Right lobe of liver (tissue), 4 donors: Measurements from ENCODE around the gene VGLL4.

ENCODE experiments used
- POLR2A ChIP-seq: fragments of 450-650 bp; IDR thresholded peaks from one replicate; pipeline ENCODE4 v1.6.1; 2017; ENCODE audit warnings: antibody characterized with exemption, mild to moderate bottlenecking
- TF ChIP-seq, protein P1 (sequence below), 4 donors: fragments of 200-600 bp in 3 of 4; fragments of 450-650 bp in 1 of 4; IDR thresholded peaks; one replicate each; pipeline versions ENCODE4 v1.5.1 to v1.8.0; 2016 to 2022; ENCODE audit warnings: antibody characterized with exemption in 4 of 4, mild to moderate bottlenecking in 2 of 4
- donor health status: DM: no; HTN: no; CAD: no.
- donor health status: DM: no; HTN: no; CAD: no.
- donor health status: DM: no; HTN: yes; CAD: no.

DNA sequence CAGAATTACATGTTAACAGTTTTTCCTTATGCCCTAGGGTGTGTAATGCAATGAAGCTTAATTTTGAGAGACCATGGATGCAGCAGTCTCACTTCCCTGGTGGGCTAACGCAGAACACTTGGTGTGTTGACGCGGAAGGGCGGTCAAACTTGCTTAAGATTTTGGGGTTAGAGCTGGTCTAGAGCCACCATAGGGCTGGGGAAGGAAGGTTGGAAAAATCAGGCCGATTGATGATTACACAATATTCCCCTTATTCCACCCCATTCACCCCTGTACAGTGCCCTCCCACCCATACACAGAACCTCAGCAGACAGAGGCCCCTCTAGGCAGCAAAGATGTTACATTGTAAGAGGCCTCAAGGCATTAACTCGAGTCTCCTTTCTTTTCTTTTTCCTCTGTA is 24.3 kb downstream of the VGLL4 start:
- TF ChIP-seq, protein P1, sequence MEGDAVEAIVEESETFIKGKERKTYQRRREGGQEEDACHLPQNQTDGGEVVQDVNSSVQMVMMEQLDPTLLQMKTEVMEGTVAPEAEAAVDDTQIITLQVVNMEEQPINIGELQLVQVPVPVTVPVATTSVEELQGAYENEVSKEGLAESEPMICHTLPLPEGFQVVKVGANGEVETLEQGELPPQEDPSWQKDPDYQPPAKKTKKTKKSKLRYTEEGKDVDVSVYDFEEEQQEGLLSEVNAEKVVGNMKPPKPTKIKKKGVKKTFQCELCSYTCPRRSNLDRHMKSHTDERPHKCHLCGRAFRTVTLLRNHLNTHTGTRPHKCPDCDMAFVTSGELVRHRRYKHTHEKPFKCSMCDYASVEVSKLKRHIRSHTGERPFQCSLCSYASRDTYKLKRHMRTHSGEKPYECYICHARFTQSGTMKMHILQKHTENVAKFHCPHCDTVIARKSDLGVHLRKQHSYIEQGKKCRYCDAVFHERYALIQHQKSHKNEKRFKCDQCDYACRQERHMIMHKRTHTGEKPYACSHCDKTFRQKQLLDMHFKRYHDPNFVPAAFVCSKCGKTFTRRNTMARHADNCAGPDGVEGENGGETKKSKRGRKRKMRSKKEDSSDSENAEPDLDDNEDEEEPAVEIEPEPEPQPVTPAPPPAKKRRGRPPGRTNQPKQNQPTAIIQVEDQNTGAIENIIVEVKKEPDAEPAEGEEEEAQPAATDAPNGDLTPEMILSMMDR (IDR thresholded peaks at IDR 0.05), result no peak
- no peak for TF ChIP-seq POLR2A
